WTC11 (cell line): Measurements from ENCODE around the gene RMND5A. TPM values are rescaled to one million over a fixed set of nuclear protein-coding genes. Genes with fewer than 3 reads are reported as not detected.

Experiments used
- ATAC-seq: fragments of 200-7000 bp; cut with Tn5 transposase; 2 replicates; pipeline ENCODE4 v1.10.0; 2021; ENCODE audit warnings: mild to moderate bottlenecking, moderate library complexity
- CTCF ChIA-PET: fragments of 300-600 bp; sonication (Branson Sonifier 250); formaldehyde crosslinking; loops from one replicate; lab custom pipeline; 2021; ENCODE audit warnings: antibody characterized with exemption; lab: Charles Lee
- POLR2A ChIA-PET: fragments of 350-600 bp; sonication (Branson Sonifier 250); formaldehyde crosslinking; loops from one replicate; lab custom pipeline; 2021; ENCODE audit warnings: antibody characterized with exemption; lab: Charles Lee
- DNase-seq: peaks from one replicate; pipeline ENCODE4 v3.0.0; 2021; ENCODE audit warnings: low spot score
- H3K27ac Mint-ChIP-seq: 2 replicates; pipeline ENCODE4 v1.8.0; 2021; ENCODE audit warnings: mixed read lengths
- H3K27me3 Mint-ChIP-seq: 2 replicates; pipeline ENCODE4 v1.8.0; 2021; ENCODE audit warnings: low read depth, mild to moderate bottlenecking, moderate library complexity, mixed read lengths
- H3K36me3 Mint-ChIP-seq: 2 replicates; pipeline ENCODE4 v1.8.0; 2021; ENCODE audit warnings: mixed read lengths
- H3K4me1 Mint-ChIP-seq: 2 replicates; pipeline ENCODE4 v1.8.0; 2022; ENCODE audit warnings: mixed read lengths
- H3K4me3 Mint-ChIP-seq: 2 replicates; pipeline ENCODE4 v1.8.0; 2021; ENCODE audit warnings: mild to moderate bottlenecking, moderate library complexity, mixed read lengths
- H3K9me3 Mint-ChIP-seq: 2 replicates; pipeline ENCODE4 v1.8.0; 2021; ENCODE audit warnings: mixed read lengths
- ATF1 ChIP-seq: sonication (generic); formaldehyde crosslinking; IDR thresholded peaks from 2 replicates; pipeline ENCODE4 v1.8.1; 2023; ENCODE audit warnings: mild to moderate bottlenecking, moderate library complexity, missing genetic modification reagents
- CBFB ChIP-seq: sonication (generic); formaldehyde crosslinking; IDR thresholded peaks from 2 replicates; pipeline ENCODE4 v1.8.1; 2022; ENCODE audit warnings: mild to moderate bottlenecking, low read depth, missing genetic modification reagents
- ELF4 ChIP-seq: sonication (generic); formaldehyde crosslinking; IDR thresholded peaks from 2 replicates; pipeline ENCODE4 v1.8.1; 2022; ENCODE audit warnings: low read depth, mild to moderate bottlenecking, moderate library complexity, missing genetic modification reagents
- ETV6 ChIP-seq: sonication (generic); formaldehyde crosslinking; IDR thresholded peaks from 2 replicates; pipeline ENCODE4 v1.8.1; 2022; ENCODE audit warnings: mild to moderate bottlenecking, missing genetic modification reagents
- JUN ChIP-seq: sonication (generic); formaldehyde crosslinking; IDR thresholded peaks from 2 replicates; pipeline ENCODE4 v1.8.0; 2023; ENCODE audit warnings: mild to moderate bottlenecking, missing genetic modification reagents
- KAT7 ChIP-seq: sonication (generic); formaldehyde crosslinking; IDR thresholded peaks from 2 replicates; pipeline ENCODE4 v1.8.1; 2023; ENCODE audit warnings: missing genetic modification reagents, mild to moderate bottlenecking, borderline replicate concordance
- MXD4 ChIP-seq: fragments of 250-450 bp; sonication (Bioruptor Pico); IDR thresholded peaks from 2 replicates; pipeline ENCODE4 v1.8.0; 2021; ENCODE audit warnings: mild to moderate bottlenecking, moderate library complexity, borderline replicate concordance
- NFYB ChIP-seq: sonication (generic); formaldehyde crosslinking; conservative IDR thresholded peaks from 2 replicates; pipeline ENCODE4 v1.8.0; 2022; ENCODE audit warnings: low read depth, missing genetic modification reagents
- NR2C2 ChIP-seq: sonication (generic); formaldehyde crosslinking; IDR thresholded peaks from 2 replicates; pipeline ENCODE4 v1.8.0; 2022; ENCODE audit warnings: mild to moderate bottlenecking, missing genetic modification reagents
- RELA ChIP-seq: sonication (generic); formaldehyde crosslinking; IDR thresholded peaks from 2 replicates; pipeline ENCODE4 v1.8.1; 2022; ENCODE audit warnings: missing genetic modification reagents, mild to moderate bottlenecking, borderline replicate concordance
- SMAD3 ChIP-seq: sonication (generic); formaldehyde crosslinking; IDR thresholded peaks from 2 replicates; pipeline ENCODE4 v1.8.0; 2022; ENCODE audit warnings: missing genetic modification reagents, mild to moderate bottlenecking, borderline replicate concordance
- SP1 ChIP-seq: sonication (generic); formaldehyde crosslinking; conservative IDR thresholded peaks from 2 replicates; pipeline ENCODE4 v1.8.1; 2022; ENCODE audit warnings: missing genetic modification reagents
- TEAD4 ChIP-seq: sonication (generic); formaldehyde crosslinking; IDR thresholded peaks from 2 replicates; pipeline ENCODE4 v1.8.0; 2022; ENCODE audit warnings: mild to moderate bottlenecking, missing genetic modification reagents
- TP53 ChIP-seq: sonication (generic); formaldehyde crosslinking; IDR thresholded peaks from 2 replicates; pipeline ENCODE4 v1.8.1; 2023; ENCODE audit warnings: mild to moderate bottlenecking, missing genetic modification reagents
- ZNF121 ChIP-seq: sonication (generic); formaldehyde crosslinking; IDR thresholded peaks from 2 replicates; pipeline ENCODE4 v1.8.0; 2023; ENCODE audit warnings: missing genetic modification reagents
- ZNF671 ChIP-seq: fragments of 250-450 bp; sonication (Bioruptor Pico); IDR thresholded peaks from 2 replicates; pipeline ENCODE4 v1.8.0; 2021; ENCODE audit warnings: mild to moderate bottlenecking
- total RNA-seq: library from RNA; stranded (reverse); gene quantifications from 3 replicates; pipeline ENCODE4 v1.2.3, GENCODE V29; 2021
- TF ChIP-seq, protein P1 (sequence below): fragments of 250-450 bp; sonication (Bioruptor Pico); conservative IDR thresholded peaks from 2 replicates; pipeline ENCODE4 v1.9.0; 2021; ENCODE audit warnings: mild to moderate bottlenecking
- TF ChIP-seq, protein P2 (sequence below): sonication (generic); formaldehyde crosslinking; IDR thresholded peaks from 2 replicates; pipeline ENCODE4 v1.8.1; 2023; ENCODE audit warnings: mild to moderate bottlenecking, missing genetic modification reagents
- TF ChIP-seq, protein P3 (sequence below): fragments of 250-450 bp; sonication (Bioruptor Pico); IDR thresholded peaks from 2 replicates; pipeline ENCODE4 v1.9.0; 2021; ENCODE audit warnings: mild to moderate bottlenecking
- TF ChIP-seq, protein P4 (sequence below): sonication (generic); formaldehyde crosslinking; IDR thresholded peaks from 2 replicates; pipeline ENCODE4 v1.8.1; 2023; ENCODE audit warnings: mild to moderate bottlenecking, missing genetic modification reagents
- TF ChIP-seq, protein P5 (sequence below): sonication (generic); formaldehyde crosslinking; IDR thresholded peaks from 2 replicates; pipeline ENCODE4 v1.8.1; 2022; ENCODE audit warnings: low read depth, mild to moderate bottlenecking, moderate library complexity, missing genetic modification reagents, borderline replicate concordance

The RMND5A gene
- total RNA-seq, 1 experiment from 2014 or later, result 55.4 TPM

DNA sequence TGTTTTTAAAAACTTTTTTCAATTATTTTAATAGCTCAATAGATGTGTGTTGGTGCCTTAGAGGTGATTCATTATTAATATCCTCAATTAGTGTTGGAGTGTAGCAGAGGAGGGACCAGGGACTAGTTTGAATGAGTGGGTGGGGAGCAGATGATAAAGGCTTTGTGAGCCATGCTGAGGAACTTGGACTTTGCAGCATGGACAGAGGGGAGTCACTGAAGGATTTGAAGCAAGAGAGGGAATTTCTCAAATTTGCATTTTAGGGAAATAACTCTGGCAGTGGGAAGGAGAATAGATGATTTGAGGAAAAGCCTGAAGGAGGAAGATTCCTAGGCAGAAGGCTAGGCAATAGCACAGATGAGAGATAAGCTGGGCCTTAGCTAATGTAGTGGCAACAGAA is 42.3 kb upstream of the RMND5A start:
- ATAC-seq (no peak), DNase-seq (no peak)
- H3K27ac Mint-ChIP-seq, result no peak overlapping the region
- TF ChIP-seq SMAD3 (CRISPR knock-in tag), result no peak
- H3K4me3 Mint-ChIP-seq, result no peak overlapping the region
- H3K27me3 Mint-ChIP-seq, result no peaks in the 10 kb centered on the region
- H3K36me3 Mint-ChIP-seq, result no peaks in the 10 kb centered on the region
- H3K9me3 Mint-ChIP-seq, result no peaks in the 10 kb centered on the region
- no peaks in the 10 kb centered on the region for H3K4me1 Mint-ChIP-seq
- POLR2A ChIA-PET, result no interaction called here
- CTCF ChIA-PET, result no interaction called here

DNA sequence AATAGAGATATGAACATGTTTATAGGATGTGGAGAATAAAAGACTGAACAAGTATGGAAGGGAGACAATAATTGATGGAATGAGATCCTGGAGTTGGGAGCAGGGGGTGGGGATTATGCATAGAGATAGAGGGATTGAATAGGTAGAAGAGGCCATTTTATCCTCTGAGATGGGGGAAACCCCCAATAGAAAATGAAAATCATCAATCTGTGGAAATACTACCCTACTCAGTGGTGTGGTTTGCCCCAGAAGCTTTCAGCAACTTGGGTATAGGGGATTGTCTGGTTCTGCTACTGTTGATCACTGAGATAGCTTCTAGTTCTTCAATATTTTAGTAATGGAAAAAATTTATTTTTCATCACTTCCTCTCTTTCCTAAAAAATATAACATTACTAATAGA is 41.1 kb upstream of the RMND5A start:
- ATAC-seq, result no peak
- H3K9me3 Mint-ChIP-seq, result no peaks in the 10 kb centered on the region
- ChIA-PET POLR2A (no interaction called here), CTCF (no interaction called here)
- H3K36me3 Mint-ChIP-seq, result no peaks in the 10 kb centered on the region
- no peaks in the 10 kb centered on the region for H3K27me3 Mint-ChIP-seq
- TF ChIP-seq, protein P1, sequence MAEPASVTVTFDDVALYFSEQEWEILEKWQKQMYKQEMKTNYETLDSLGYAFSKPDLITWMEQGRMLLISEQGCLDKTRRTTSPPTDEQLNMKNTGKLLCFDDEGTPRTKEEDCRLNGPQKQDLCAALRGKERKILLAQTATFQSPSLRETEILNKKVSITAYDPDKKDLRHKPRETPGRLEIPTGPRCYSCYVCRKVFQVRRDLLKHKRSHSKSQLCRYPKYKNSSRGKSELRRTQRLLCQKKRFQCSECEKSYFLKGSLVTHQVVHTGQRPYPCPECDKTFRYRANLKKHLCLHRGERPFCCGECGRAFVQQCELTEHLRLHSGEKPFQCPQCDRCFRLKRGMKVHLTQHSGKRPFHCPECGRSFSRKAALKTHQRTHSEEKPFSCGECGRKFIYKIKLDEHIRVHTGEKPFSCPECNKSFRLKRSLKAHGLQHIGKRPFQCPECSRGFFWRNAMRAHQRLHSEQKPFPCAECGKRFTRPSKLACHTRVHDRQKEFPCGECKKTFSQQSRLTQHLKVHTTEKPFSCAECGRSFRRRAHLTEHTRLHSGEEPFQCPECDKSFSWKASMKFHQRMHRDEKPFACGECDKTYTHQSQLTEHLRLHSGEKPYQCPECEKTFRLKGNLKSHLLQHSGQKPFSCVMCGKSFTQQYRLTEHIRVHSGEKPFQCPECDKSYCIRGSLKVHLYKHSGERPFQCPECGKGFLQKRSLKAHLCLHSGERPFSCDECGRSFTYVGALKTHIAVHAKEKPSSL (CRISPR knock-in tag), result no peak
- no peak for TF ChIP-seq NFYB
- TF ChIP-seq JUN (CRISPR knock-in tag), result no peak
- TF ChIP-seq TP53, result no peak
- H3K4me1 Mint-ChIP-seq, result no peaks in the 10 kb centered on the region
- no peak overlapping the region for H3K27ac Mint-ChIP-seq
- no peak for DNase-seq
- H3K4me3 Mint-ChIP-seq, result no peak overlapping the region

DNA sequence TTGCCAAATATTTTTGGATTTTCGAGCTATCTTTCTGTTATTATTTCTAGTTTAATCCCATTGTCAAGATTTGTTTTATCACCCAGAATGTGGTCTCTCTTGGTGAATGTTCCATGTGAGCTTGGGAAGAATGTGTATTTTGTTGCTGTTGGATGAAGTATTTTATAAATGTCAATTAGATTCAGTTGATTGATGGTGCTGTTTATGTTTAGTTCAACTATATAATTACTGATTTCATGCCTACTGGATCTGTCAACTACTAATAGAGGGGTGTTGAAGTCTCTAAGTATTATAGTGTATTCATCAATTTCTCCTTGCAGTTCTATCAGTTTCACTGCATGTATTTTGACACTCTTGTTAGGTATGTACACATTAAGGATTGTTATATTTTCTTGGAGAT is 34.7 kb upstream of the RMND5A start:
- Mint-ChIP-seq H3K36me3 (no peaks in the 10 kb centered on the region), H3K9me3 (no peaks in the 10 kb centered on the region; the same call in 1 of the 2 replicates), H3K4me3 (no peak overlapping the region), H3K27me3 (no peaks in the 10 kb centered on the region), H3K4me1 (no peaks in the 10 kb centered on the region), H3K27ac (no peak overlapping the region)
- DNase-seq (no peak), ATAC-seq (no peak)
- ChIA-PET CTCF (no interaction called here), POLR2A (no interaction called here)
- TF ChIP-seq RELA, result no peak
- no peak for TF ChIP-seq ETV6
- no peak for TF ChIP-seq TEAD4
- TF ChIP-seq, protein P2, sequence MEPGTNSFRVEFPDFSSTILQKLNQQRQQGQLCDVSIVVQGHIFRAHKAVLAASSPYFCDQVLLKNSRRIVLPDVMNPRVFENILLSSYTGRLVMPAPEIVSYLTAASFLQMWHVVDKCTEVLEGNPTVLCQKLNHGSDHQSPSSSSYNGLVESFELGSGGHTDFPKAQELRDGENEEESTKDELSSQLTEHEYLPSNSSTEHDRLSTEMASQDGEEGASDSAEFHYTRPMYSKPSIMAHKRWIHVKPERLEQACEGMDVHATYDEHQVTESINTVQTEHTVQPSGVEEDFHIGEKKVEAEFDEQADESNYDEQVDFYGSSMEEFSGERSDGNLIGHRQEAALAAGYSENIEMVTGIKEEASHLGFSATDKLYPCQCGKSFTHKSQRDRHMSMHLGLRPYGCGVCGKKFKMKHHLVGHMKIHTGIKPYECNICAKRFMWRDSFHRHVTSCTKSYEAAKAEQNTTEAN (CRISPR knock-in tag), result no peak
- TF ChIP-seq, protein P3, sequence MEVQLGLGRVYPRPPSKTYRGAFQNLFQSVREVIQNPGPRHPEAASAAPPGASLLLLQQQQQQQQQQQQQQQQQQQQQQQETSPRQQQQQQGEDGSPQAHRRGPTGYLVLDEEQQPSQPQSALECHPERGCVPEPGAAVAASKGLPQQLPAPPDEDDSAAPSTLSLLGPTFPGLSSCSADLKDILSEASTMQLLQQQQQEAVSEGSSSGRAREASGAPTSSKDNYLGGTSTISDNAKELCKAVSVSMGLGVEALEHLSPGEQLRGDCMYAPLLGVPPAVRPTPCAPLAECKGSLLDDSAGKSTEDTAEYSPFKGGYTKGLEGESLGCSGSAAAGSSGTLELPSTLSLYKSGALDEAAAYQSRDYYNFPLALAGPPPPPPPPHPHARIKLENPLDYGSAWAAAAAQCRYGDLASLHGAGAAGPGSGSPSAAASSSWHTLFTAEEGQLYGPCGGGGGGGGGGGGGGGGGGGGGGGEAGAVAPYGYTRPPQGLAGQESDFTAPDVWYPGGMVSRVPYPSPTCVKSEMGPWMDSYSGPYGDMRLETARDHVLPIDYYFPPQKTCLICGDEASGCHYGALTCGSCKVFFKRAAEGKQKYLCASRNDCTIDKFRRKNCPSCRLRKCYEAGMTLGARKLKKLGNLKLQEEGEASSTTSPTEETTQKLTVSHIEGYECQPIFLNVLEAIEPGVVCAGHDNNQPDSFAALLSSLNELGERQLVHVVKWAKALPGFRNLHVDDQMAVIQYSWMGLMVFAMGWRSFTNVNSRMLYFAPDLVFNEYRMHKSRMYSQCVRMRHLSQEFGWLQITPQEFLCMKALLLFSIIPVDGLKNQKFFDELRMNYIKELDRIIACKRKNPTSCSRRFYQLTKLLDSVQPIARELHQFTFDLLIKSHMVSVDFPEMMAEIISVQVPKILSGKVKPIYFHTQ (CRISPR knock-in tag), result no peak
- no peak for TF ChIP-seq ATF1 (CRISPR knock-in tag)
- no peak for TF ChIP-seq NR2C2 (CRISPR knock-in tag)
- no peak for TF ChIP-seq ZNF671 (CRISPR knock-in tag)
- no peak for TF ChIP-seq SP1
- TF ChIP-seq MXD4 (CRISPR knock-in tag), result no peak
- TF ChIP-seq ZNF121, result no peak
- TF ChIP-seq, protein P1 (CRISPR knock-in tag), result no peak
- TF ChIP-seq ELF4 (CRISPR knock-in tag), result no peak
- TF ChIP-seq, protein P4, sequence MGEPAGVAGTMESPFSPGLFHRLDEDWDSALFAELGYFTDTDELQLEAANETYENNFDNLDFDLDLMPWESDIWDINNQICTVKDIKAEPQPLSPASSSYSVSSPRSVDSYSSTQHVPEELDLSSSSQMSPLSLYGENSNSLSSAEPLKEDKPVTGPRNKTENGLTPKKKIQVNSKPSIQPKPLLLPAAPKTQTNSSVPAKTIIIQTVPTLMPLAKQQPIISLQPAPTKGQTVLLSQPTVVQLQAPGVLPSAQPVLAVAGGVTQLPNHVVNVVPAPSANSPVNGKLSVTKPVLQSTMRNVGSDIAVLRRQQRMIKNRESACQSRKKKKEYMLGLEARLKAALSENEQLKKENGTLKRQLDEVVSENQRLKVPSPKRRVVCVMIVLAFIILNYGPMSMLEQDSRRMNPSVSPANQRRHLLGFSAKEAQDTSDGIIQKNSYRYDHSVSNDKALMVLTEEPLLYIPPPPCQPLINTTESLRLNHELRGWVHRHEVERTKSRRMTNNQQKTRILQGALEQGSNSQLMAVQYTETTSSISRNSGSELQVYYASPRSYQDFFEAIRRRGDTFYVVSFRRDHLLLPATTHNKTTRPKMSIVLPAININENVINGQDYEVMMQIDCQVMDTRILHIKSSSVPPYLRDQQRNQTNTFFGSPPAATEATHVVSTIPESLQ (CRISPR knock-in tag), result no peak
- TF ChIP-seq KAT7, result no peak
- TF ChIP-seq, protein P5, sequence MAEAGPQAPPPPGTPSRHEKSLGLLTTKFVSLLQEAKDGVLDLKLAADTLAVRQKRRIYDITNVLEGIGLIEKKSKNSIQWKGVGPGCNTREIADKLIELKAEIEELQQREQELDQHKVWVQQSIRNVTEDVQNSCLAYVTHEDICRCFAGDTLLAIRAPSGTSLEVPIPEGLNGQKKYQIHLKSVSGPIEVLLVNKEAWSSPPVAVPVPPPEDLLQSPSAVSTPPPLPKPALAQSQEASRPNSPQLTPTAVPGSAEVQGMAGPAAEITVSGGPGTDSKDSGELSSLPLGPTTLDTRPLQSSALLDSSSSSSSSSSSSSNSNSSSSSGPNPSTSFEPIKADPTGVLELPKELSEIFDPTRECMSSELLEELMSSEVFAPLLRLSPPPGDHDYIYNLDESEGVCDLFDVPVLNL (CRISPR knock-in tag), result no peak
- no peak for TF ChIP-seq CBFB (CRISPR knock-in tag)
